Measurements from ENCODE around the gene ELAVL3.
"Not testable (repeated sequence)": the region's sequence is repeated elsewhere in the genome, so short reads cannot be mapped to it uniquely, and the experiment has no call there.

Gene ELAVL3

DNA sequence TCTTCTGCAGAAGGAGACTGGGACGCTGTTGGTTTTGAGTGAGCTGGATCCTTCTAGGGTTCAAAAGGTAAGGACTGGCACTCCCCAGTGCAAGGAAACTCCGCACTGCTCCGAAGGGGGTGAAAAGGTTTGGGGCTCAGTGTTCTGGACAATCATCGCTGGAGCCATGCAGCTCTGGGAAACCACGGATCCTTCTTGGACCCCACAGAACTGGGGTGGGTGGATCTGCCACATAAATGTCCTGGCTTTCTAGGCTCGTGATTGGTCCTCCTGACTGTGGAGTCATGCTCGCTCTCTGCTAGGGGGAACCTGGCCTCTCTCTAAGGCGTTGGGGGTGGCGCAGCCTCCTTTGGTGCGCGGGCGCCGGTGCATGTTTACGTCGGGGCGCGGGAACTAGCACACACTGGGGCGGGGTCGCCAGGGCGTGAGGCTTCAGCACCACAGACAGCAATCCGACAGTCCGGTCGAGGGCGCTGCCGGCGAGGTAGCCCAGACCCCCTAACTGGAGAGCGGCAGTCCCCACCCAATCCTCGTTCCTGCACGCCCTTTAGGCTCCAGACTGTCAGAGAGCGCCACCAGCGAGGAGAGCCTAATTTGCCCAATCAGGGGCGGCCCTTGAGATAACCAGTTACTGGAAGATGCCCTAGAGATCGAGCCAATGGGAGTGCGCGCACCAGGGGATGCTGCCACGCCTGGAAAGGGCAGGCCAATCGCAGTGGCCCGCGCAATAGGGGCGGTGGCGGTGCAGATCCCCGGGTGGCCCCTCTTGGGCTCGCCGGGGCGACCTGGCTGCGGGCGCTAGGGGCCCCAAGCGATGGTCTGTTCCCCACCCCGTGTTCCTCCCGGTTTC is 913 bp upstream of the ELAVL3 start:
- POLR2A ChIA-PET = interaction anchor here (0.7 to 1.2 kb wide), 2 partner anchors 29 to 101 kb away, joined by 3 to 4 read pairs; no protein-coding TSS in a partner anchor
- no peak for TF ChIP-seq CTCF (IDR thresholded peaks at IDR 0.05; ENCODE audit: control extremely low read depth, extremely low read depth, low read depth, missing control alignments)

DNA sequence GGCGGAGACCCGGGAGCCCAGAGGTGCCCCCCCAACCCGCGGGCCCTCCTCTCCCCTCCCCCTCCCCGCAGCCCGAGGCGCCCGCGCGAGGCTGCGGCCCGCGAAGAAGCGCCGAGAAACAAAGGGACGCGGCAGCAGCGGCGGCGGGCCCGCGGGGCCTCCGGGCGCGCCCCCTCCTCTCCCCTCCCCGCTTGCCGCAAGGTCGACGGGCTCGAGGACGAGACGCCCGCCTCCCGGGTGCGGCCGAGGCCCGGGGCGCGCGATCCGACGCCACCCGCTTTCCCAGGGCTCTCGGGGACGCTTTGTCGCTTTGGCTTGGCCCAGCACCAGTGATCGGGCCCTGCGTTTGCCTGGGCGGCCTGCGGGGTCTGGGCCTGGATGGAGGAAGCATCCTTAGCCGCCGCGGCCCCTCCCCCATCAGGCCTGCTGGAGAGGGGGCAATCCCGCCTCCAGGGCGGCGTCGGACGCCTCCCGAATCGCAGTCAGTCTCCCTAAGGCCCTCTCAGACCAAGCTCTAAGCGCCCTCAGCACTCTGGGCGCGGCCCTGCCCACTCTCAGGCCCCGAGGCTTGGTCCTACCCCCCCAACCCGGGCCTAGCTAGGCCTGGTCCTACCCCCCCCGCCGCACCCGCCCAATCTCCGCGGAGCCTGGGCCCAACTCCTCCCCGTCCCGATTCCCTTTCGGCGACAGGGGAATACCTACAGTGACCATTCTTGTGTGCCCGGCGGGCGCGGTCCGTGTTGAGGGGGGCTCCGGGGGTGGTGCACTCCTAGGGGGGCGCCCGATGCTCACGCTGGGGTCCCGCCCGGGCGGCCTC is 740 bp downstream of the ELAVL3 start:
- ChIA-PET CTCF (interaction anchor here (1.8 to 3.1 kb wide), 2 partner anchors 13 to 99 kb away, joined by 4 to 28 read pairs; no protein-coding TSS in a partner anchor), POLR2A (no interaction called here)
- no peak for DNase-seq (ENCODE audit: extremely low spot score)
- no peak for TF ChIP-seq CTCF (IDR thresholded peaks at IDR 0.05; ENCODE audit: control extremely low read depth, extremely low read depth, low read depth, missing control alignments)

More for the DNA sequence above, 913 bp upstream of the ELAVL3 start:
- CTCF ChIA-PET = interaction anchor here (0.6 to 3.9 kb wide), 71 partner anchors 8 to 545 kb away, joined by 3 to 40 read pairs (median 5); partner anchors contain the start of genes CCDC159, ECSIT, ELOF1 and EPOR
- peak; percentile 91 for DNase-seq (ENCODE audit: extremely low spot score)

DNA sequence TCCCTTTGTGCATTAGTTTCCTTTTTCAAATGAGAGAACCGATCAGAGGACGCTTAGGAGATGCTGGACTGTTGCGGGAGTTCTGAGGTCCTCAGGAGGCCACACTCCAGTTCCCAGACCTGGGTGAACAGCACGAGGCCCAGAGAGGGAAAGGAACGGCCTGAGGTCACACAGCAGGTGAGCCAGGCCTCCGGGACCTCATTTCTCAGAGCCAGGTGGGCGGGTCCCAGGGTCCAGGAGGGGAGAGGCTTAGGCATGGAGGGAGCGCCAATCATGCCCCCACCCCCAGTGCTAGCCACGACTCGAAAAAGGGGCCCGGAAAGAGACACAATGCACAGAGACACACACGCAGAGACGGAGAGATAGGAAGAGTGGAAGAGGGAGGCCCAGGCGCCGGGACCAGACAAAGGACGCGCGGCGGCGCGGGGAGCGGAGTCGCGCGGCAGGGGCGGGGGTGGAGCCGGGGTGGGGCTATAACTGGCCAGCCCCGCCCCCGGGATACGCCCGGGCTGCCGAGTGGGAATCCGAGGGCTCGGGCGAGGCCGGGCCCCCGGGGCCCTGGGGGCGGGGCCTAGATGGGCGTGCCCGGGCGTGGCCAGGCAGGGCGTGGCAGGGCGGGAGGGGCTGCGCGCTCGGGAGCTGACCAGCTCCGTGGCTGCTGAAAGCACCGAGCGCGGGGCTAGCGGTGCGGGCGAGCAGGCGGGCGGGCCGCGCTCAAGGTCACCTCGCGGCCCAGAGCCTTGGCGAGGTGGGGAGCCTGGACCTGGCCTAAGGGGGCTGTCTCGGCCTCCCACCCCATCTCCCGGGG is 1.6 kb downstream of the ELAVL3 start:
- no peak for TF ChIP-seq CTCF (IDR thresholded peaks at IDR 0.05; ENCODE audit: control extremely low read depth, extremely low read depth, low read depth, missing control alignments)
- ChIA-PET POLR2A (no interaction called here), CTCF (interaction anchor here (1.8 kb wide), 1 partner anchor 12 kb away, joined by 4 read pairs; no protein-coding TSS in a partner anchor)
- peak; percentile 56 for DNase-seq (ENCODE audit: extremely low spot score)

DNA sequence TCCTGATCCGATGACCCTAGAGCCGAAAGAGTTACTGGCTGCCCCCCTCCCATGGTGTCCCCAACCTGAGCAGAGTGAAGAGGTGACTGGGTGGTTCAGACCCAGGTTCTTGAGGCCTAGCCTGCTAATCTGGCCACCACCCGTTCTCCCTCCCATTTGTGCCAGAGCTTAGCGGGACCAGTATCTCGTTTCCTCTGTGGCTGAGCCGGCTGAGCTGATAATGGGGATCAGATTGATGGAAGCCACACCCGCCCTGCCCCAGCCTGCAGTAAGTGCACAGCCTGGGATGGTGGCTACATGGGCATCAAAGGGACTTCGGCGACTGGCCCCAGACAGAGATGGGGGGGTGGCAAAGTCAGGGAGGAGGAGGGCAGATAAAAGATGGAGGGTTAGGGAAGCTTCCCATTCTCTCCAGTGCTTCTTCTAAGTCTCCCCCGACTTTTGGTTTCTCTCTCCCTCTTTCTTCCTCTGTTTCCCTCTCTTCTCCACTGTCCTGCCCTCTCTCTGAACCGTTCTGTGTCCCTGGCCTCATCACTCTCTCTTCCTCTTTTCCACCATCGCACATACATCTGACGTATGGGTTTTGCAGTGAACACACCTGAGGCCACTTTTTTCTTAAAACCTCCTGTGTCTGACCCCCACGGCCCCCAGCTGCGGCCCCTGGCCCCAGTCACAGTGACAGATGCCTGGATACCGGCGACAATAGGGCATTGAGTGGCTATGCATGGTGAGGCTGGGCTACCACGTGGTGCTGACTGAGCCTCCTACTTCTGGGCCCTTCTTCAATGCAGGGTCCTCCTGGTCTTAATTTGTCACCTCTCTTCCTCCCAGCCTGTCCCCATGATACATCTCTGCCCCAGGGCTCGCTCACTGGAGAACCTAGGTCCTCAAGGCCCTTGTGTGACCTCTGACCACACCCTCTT is 2.4 kb downstream of the ELAVL3 start:
- TF ChIP-seq CTCF (IDR thresholded peaks at IDR 0.05; ENCODE audit: control extremely low read depth, extremely low read depth, low read depth, missing control alignments) = no peak
- ChIA-PET CTCF (interaction anchor here (1.8 kb wide), 1 partner anchor 11 kb away, joined by 4 read pairs; no protein-coding TSS in a partner anchor), POLR2A (no interaction called here)
- no peak for DNase-seq (ENCODE audit: extremely low spot score)

DNA sequence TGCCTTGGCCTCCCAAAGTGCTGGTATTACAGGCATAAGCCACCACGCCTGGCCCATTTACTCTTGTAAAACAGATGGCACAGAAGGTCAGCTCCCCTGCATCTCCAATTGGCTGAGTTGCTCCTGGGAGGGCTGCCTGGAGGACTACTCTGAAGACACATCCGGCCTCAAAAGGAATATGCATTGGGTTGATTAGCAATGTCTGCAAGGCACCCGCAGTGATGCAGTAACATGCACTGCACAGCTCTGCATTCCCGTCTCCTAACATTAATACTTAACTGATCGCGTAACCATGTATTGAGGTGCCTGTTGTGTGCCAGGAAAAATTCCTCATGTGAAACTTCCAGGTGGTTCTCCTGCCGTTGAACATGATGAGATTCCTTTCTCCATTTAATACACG is 5.0 kb downstream of the ELAVL3 start:
- CTCF ChIA-PET = interaction anchor here (1.1 kb wide), 1 partner anchor 24 kb away, joined by 3 read pairs; no protein-coding TSS in a partner anchor
- no peak for DNase-seq (ENCODE audit: extremely low spot score)
- POLR2A ChIA-PET = no interaction called here
- no peak for TF ChIP-seq CTCF (IDR thresholded peaks at IDR 0.05; ENCODE audit: control extremely low read depth, extremely low read depth, low read depth, missing control alignments)

GRCh38 chr19:11475343-11475742 is 5.5 kb downstream of the ELAVL3 start:
- ChIA-PET POLR2A (interaction anchor here (0.7 kb wide), 1 partner anchor 70 kb away, joined by 4 read pairs; no protein-coding TSS in a partner anchor), CTCF (interaction anchor here (1.1 to 2.0 kb wide), 2 partner anchors 15 to 24 kb away, joined by 3 to 4 read pairs; no protein-coding TSS in a partner anchor)
- DNase-seq (ENCODE audit: extremely low spot score) = not testable (repeated sequence)

Measured in GM10248 (cell line).